ENCODE measurements around the gene SLC23A3.

SLC23A3 gene

GRCh38 chr2:219214141-219214540 lies 44.3 kb upstream of the SLC23A3 start:
- no peak for TF ChIP-seq CTCF (IDR thresholded peaks at IDR 0.05; ENCODE audit: borderline replicate concordance, control extremely low read depth, extremely low read depth, insufficient read depth, missing control alignments)
- DNase-seq (ENCODE audit: low spot score), result no peak
- in situ Hi-C loops (cut with MboI; ENCODE audit: low sequenced_read_pairs, unreplicated experiment), result no loop called here

- no peak for DNase-seq (ENCODE audit: low spot score)
- in situ Hi-C loops (cut with MboI; ENCODE audit: low sequenced_read_pairs, unreplicated experiment), result no loop called here
- no peak for TF ChIP-seq CTCF (IDR thresholded peaks at IDR 0.05; ENCODE audit: borderline replicate concordance, control extremely low read depth, extremely low read depth, insufficient read depth, missing control alignments)
Observed at GRCh38 chr2:219213486-219214071, 43.8 kb upstream of the SLC23A3 start.

- DNase-seq (ENCODE audit: low spot score), result no peak
- in situ Hi-C loops (cut with MboI; ENCODE audit: low sequenced_read_pairs, unreplicated experiment), result no loop called here
- no peak for TF ChIP-seq CTCF (IDR thresholded peaks at IDR 0.05; ENCODE audit: borderline replicate concordance, control extremely low read depth, extremely low read depth, insufficient read depth, missing control alignments)
Observed at GRCh38 chr2:219213026-219213415, 43.2 kb upstream of the SLC23A3 start.

- no peak for DNase-seq (ENCODE audit: low spot score)
- in situ Hi-C loops (cut with MboI; ENCODE audit: low sequenced_read_pairs, unreplicated experiment), result no loop called here
- no peak for TF ChIP-seq CTCF (IDR thresholded peaks at IDR 0.05; ENCODE audit: borderline replicate concordance, control extremely low read depth, extremely low read depth, insufficient read depth, missing control alignments)
Observed at GRCh38 chr2:219210886-219211362, 41.1 kb upstream of the SLC23A3 start.

- no peak for DNase-seq (ENCODE audit: low spot score)
- in situ Hi-C loops (cut with MboI; ENCODE audit: low sequenced_read_pairs, unreplicated experiment), result no loop called here
- no peak for TF ChIP-seq CTCF (IDR thresholded peaks at IDR 0.05; ENCODE audit: borderline replicate concordance, control extremely low read depth, extremely low read depth, insufficient read depth, missing control alignments)
Observed at GRCh38 chr2:219210196-219210885, 40.5 kb upstream of the SLC23A3 start.

- DNase-seq (ENCODE audit: low spot score), result no peak
- in situ Hi-C loops (cut with MboI; ENCODE audit: low sequenced_read_pairs, unreplicated experiment), result no loop called here
- TF ChIP-seq CTCF (IDR thresholded peaks at IDR 0.05; ENCODE audit: borderline replicate concordance, control extremely low read depth, extremely low read depth, insufficient read depth, missing control alignments), result no peak
Observed at GRCh38 chr2:219209236-219210195, 39.7 kb upstream of the SLC23A3 start.

Data from GM13976 (cell line).